Uterus (tissue), 2 donors: ENCODE data around the gene TMEM131L.

Experiments
- POLR2A ChIP-seq, 2 donors: fragments of 450-650 bp; IDR thresholded peaks; one replicate each; pipeline ENCODE4 v1.6.1; 2016; ENCODE audit warnings: antibody characterized with exemption in 2 of 2, mild to moderate bottlenecking in 1 of 2, moderate library complexity in 1 of 2
- TF ChIP-seq, protein P1 (sequence below), 4 experiments: fragments of 200-600 bp in 2 of 4; fragments of 450-650 bp in 2 of 4; sonication (generic) in 2 of 4; IDR thresholded peaks; one replicate each; pipeline ENCODE4 v1.5.1; 2016 to 2019; ENCODE audit warnings: antibody characterized with exemption in 4 of 4, mild to moderate bottlenecking in 2 of 4, moderate library complexity in 1 of 4

DNA sequence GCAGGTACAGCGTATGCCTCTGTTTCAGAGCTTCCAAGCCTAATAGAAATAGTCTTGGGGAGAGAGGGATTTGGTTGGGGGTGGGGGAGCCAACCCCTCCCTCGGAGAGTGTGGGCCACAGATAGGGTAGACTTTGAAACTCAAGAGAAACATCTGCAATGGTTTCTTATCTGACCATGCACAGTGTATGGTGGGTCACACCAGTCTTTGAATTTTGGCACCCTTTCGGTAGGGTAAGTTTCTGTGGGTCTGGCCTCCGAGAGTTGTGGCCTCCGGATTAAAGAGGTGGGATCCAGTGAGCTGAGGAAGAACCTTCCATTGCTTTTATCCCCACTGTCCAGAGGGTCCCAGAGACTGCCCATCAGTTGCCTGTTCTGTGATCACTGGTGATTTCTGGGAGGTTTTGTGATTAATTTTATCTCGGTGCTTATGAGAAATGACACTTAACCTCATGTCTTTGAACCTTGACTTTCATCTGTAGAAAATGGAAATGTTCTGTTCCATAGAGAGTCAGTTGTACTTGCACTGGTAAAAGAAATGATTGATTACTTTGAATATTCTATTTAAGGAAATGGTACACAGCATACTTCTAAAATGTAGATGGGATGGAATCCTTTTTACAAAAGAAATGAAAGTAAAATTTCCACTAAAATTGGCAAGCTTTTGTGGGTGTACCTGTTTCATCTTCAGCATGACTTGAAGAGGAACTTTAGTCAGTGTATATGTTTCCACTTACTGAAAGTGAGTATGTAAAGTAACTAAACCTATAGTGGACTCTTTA, 62.7 kb downstream of the TMEM131L start:
- no peak for TF ChIP-seq POLR2A (IDR thresholded peaks at IDR 0.05)
- TF ChIP-seq, protein P1, sequence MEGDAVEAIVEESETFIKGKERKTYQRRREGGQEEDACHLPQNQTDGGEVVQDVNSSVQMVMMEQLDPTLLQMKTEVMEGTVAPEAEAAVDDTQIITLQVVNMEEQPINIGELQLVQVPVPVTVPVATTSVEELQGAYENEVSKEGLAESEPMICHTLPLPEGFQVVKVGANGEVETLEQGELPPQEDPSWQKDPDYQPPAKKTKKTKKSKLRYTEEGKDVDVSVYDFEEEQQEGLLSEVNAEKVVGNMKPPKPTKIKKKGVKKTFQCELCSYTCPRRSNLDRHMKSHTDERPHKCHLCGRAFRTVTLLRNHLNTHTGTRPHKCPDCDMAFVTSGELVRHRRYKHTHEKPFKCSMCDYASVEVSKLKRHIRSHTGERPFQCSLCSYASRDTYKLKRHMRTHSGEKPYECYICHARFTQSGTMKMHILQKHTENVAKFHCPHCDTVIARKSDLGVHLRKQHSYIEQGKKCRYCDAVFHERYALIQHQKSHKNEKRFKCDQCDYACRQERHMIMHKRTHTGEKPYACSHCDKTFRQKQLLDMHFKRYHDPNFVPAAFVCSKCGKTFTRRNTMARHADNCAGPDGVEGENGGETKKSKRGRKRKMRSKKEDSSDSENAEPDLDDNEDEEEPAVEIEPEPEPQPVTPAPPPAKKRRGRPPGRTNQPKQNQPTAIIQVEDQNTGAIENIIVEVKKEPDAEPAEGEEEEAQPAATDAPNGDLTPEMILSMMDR (IDR thresholded peaks at IDR 0.05) = no peak
